A549 (cell line): Measurements from ENCODE around the gene KRTAP10-10. TPM values are rescaled to one million over a fixed set of nuclear protein-coding genes. Genes with fewer than 3 reads are reported as not detected.

Source experiments
- ATAC-seq, 2 experiments: fragments of 200-7000 bp in 1 of 2; fragments of >200 bp in 1 of 2; cut with Nextera tagmentation in 1 of 2; cut with Tn5 transposase in 1 of 2; 3 replicates each; pipeline versions ENCODE4 v1.8.0 to v1.9.1; 2018 to 2020; ENCODE audit warnings: mild to moderate bottlenecking in 1 of 2, moderate library complexity in 1 of 2
- CTCF ChIA-PET: fragments of 300-600 bp; sonication (Branson Sonifier 250); formaldehyde crosslinking; extraction: SDS; loops from one replicate; lab custom pipeline; 2021; ENCODE audit warnings: antibody characterized with exemption, inconsistent platforms; lab: Yijun Ruan, JAX
- POLR2A ChIA-PET: fragments of 350-600 bp; formaldehyde crosslinking; extraction: SDS; loops from one replicate; lab custom pipeline; 2021; ENCODE audit warnings: antibody characterized with exemption, inconsistent platforms; lab: Yijun Ruan, JAX
- DNase-seq, 2 experiments: peaks; one replicate each; pipeline versions ENCODE4 v3.0.0 to v3.0.0-alpha.2; 2011 to 2016; ENCODE audit warnings: low read depth in 1 of 2, low spot score in 1 of 2
- FAIRE-seq: peaks from 2 replicates; lab custom pipeline; 2011; peaks lifted over from hg19 to GRCh38; lab: Jason Lieb, UNC
- H3K27ac ChIP-seq, 2 experiments: fragments of >200 bp; sonication (Bioruptor Twin); formaldehyde crosslinking; 3 replicates each; pipeline ENCODE4 v1.5.1; 2016 to 2017
- H3K4me1 ChIP-seq: fragments of >200 bp; sonication (Bioruptor Twin); formaldehyde crosslinking; 3 replicates; pipeline ENCODE4 v1.6.1; 2016
- H3K4me2 ChIP-seq: fragments of >200 bp; sonication (Bioruptor Twin); formaldehyde crosslinking; 3 replicates; pipeline ENCODE4 v1.6.1; 2016
- H3K4me3 ChIP-seq: fragments of >200 bp; sonication (Bioruptor Twin); formaldehyde crosslinking; 3 replicates; pipeline ENCODE4 v1.5.1; 2016
- H3K9me3 ChIP-seq: fragments of >200 bp; sonication (Bioruptor Twin); formaldehyde crosslinking; 3 replicates; pipeline ENCODE4 v1.6.1; 2016
- CBX2 ChIP-seq: fragments of 200-600 bp; sonication (generic); IDR thresholded peaks from 2 replicates; pipeline ENCODE4 v1.6.1; 2016; ENCODE audit warnings: low read depth, mild to moderate bottlenecking, borderline replicate concordance
- CEBPB ChIP-seq, 2 experiments: fragments of >200 bp in 1 of 2; sonication (Bioruptor Twin) in 1 of 2; formaldehyde crosslinking in 1 of 2; IDR thresholded peaks; 2 replicates each; pipeline ENCODE4 v1.6.1; 2012 to 2016
- EHMT2 ChIP-seq: fragments of 200-600 bp; sonication (generic); IDR thresholded peaks from 2 replicates; pipeline ENCODE4 v1.6.1; 2016; ENCODE audit warnings: antibody characterized with exemption, low read depth, mild to moderate bottlenecking, moderate library complexity
- HEYL ChIP-seq: fragments of 250-450 bp; sonication (Bioruptor Pico); IDR thresholded peaks from 2 replicates; pipeline ENCODE4 v1.8.0; 2021; ENCODE audit warnings: mild to moderate bottlenecking, moderate library complexity
- HOXA7 ChIP-seq: fragments of 250-450 bp; sonication (Bioruptor Pico); IDR thresholded peaks from 2 replicates; pipeline ENCODE4 v1.5.0; 2020; ENCODE audit warnings: mild to moderate bottlenecking, moderate library complexity
- JUNB ChIP-seq: fragments of >200 bp; sonication (Bioruptor Twin); formaldehyde crosslinking; IDR thresholded peaks from 2 replicates; pipeline ENCODE4 v1.6.1; 2016
- NFE2L2 ChIP-seq: fragments of 150-350 bp; conservative IDR thresholded peaks from 2 replicates; pipeline ENCODE4 v1.6.1; 2014; ENCODE audit warnings: low read length
- NPAS2 ChIP-seq: fragments of 250-450 bp; sonication (Bioruptor Pico); IDR thresholded peaks from 2 replicates; pipeline ENCODE4 v1.8.0; 2022; ENCODE audit warnings: mild to moderate bottlenecking, moderate library complexity, borderline replicate concordance
- PHF8 ChIP-seq: fragments of 200-600 bp; sonication (generic); IDR thresholded peaks from 2 replicates; pipeline ENCODE4 v1.6.1; 2016; ENCODE audit warnings: low read depth, mild to moderate bottlenecking, antibody characterized with exemption, moderate library complexity, borderline replicate concordance
- RAD21 ChIP-seq, 2 experiments: fragments of >200 bp in 1 of 2; sonication (Bioruptor Twin) in 1 of 2; formaldehyde crosslinking in 1 of 2; IDR thresholded peaks in 1 of 2; conservative IDR thresholded peaks in 1 of 2; 2 replicates in 1 of 2; 3 replicates in 1 of 2; pipeline ENCODE4 v1.6.1; 2012 to 2018; ENCODE audit warnings: inconsistent platforms in 1 of 2
- RARB ChIP-seq: fragments of 250-450 bp; sonication (Bioruptor Pico); IDR thresholded peaks from 2 replicates; pipeline ENCODE4 v1.8.0; 2021; ENCODE audit warnings: mild to moderate bottlenecking, moderate library complexity
- RCOR1 ChIP-seq: fragments of 150-350 bp; IDR thresholded peaks from 2 replicates; pipeline ENCODE4 v1.6.1; 2014; ENCODE audit warnings: antibody characterized with exemption, low read length, low read depth
- SREBF2 ChIP-seq: fragments of 450-650 bp; IDR thresholded peaks from 2 replicates; pipeline ENCODE4 v1.6.1; 2014; ENCODE audit warnings: mild to moderate bottlenecking, moderate library complexity
- TP53 ChIP-seq: fragments of 250-450 bp; sonication (Bioruptor Pico); IDR thresholded peaks from 2 replicates; pipeline ENCODE4 v1.5.0; 2021; ENCODE audit warnings: mild to moderate bottlenecking, moderate library complexity
- ZC3H11A ChIP-seq: fragments of 450-650 bp; IDR thresholded peaks from 2 replicates; pipeline ENCODE4 v1.6.1; 2014; ENCODE audit warnings: antibody characterized with exemption, mild to moderate bottlenecking
- ZFP36 ChIP-seq: fragments of 450-650 bp; IDR thresholded peaks from 2 replicates; pipeline ENCODE4 v1.6.1; 2014; ENCODE audit warnings: borderline replicate concordance; ENCODE audit not compliant: partially characterized antibody
- WGBS: methylation state at CpG from one replicate; pipeline ENCODE4 v1.1.6; 2017; ENCODE audit errors: missing lambda C conversion rate; 5-methylcytosine and 5-hydroxymethylcytosine counted together
- polyA plus RNA-seq, 4 experiments: library from polyadenylated mRNA; depleted of rRNA in 3 of 4; stranded (reverse); fragments of >200 nt; fragmentation: RNase III in 1 of 4; extraction: RNeasy Plus Mini Kit Qiagen cat#74134 plus additional on column Dnase treatment in 1 of 4; gene quantifications; 2 replicates in 3 of 4; 3 replicates in 1 of 4; pipeline ENCODE4 v1.2.3, GENCODE V29; 2011 to 2017
- TF ChIP-seq, protein P1 (sequence below): fragments of >200 bp; sonication (Bioruptor Twin); formaldehyde crosslinking; IDR thresholded peaks from 3 replicates; pipeline ENCODE4 v1.6.1; 2016
- TF ChIP-seq, protein P2 (sequence below): fragments of 250-450 bp; sonication (Bioruptor Pico); IDR thresholded peaks from 2 replicates; pipeline ENCODE4 v1.5.0; 2020; ENCODE audit warnings: low read depth, mild to moderate bottlenecking, moderate library complexity
- TF ChIP-seq, protein P3 (sequence below): fragments of >200 bp; sonication (Bioruptor Twin); formaldehyde crosslinking; IDR thresholded peaks from 3 replicates; pipeline ENCODE4 v1.5.1; 2016
- TF ChIP-seq, protein P4 (sequence below): fragments of 150-350 bp; IDR thresholded peaks from 2 replicates; pipeline ENCODE4 v1.6.1; 2014; ENCODE audit warnings: low read depth, mild to moderate bottlenecking, low read length
- TF ChIP-seq, protein P5 (sequence below): fragments of >200 bp; sonication (Bioruptor Twin); formaldehyde crosslinking; IDR thresholded peaks from 2 replicates; pipeline ENCODE4 v1.6.1; 2016

KRTAP10-10 gene
- polyA plus RNA-seq, 2 of the 4 experiments (the other 2 are of a cell fraction) = not detected

DNA sequence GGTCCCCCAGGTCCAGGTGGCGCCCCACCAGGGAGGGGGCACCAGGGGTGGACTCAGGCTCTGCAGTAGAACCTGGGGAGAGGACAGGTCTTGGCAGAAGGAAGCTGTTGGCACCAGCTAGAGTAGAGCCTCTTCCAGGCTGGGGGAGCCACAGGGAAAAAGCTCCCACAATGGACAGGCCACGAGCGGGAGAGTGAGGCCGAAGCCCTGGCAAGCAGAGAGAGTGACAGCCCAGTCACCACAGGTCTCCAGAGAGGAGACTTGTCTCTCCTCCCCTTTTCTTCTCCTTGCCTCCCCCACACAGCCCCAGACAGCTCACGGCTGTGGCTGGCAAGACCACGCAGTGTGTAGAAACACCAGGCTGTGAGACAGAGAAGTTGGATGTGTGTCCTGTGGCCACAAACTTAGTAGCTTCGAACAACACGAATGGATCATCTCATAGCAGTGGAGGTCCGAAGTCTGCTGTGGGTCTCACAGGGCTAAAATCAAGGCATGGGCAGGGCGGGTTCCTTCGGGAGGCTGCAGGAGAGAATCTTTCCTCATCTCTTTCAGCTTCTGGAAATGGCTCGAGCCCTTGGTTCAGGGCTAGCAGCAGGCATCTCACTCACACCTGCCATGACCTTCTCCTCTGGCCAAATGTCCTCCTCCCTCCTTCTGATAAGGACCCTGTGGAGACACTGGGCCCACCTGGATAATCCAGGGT is 14.0 kb downstream of the KRTAP10-10 start:
- no peaks in the 10 kb centered on the region for H3K9me3 ChIP-seq
- TF ChIP-seq PHF8 (no peak), CEBPB (IDR thresholded peaks at IDR 0.05) (no peak), SREBF2 (no peak), JUNB (no peak), HEYL (no peak), NPAS2 (CRISPR knock-in tag) (no peak), EHMT2 (no peak), HOXA7 (no peak), NFE2L2 (no peak), ZC3H11A (no peak), CBX2 (no peak)
- TF ChIP-seq, protein P1, sequence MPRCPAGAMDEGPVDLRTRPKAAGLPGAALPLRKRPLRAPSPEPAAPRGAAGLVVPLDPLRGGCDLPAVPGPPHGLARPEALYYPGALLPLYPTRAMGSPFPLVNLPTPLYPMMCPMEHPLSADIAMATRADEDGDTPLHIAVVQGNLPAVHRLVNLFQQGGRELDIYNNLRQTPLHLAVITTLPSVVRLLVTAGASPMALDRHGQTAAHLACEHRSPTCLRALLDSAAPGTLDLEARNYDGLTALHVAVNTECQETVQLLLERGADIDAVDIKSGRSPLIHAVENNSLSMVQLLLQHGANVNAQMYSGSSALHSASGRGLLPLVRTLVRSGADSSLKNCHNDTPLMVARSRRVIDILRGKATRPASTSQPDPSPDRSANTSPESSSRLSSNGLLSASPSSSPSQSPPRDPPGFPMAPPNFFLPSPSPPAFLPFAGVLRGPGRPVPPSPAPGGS = no peak
- TF ChIP-seq, protein P2, sequence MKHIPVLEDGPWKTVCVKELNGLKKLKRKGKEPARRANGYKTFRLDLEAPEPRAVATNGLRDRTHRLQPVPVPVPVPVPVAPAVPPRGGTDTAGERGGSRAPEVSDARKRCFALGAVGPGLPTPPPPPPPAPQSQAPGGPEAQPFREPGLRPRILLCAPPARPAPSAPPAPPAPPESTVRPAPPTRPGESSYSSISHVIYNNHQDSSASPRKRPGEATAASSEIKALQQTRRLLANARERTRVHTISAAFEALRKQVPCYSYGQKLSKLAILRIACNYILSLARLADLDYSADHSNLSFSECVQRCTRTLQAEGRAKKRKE (CRISPR knock-in tag) = no peak
- TF ChIP-seq, protein P3, sequence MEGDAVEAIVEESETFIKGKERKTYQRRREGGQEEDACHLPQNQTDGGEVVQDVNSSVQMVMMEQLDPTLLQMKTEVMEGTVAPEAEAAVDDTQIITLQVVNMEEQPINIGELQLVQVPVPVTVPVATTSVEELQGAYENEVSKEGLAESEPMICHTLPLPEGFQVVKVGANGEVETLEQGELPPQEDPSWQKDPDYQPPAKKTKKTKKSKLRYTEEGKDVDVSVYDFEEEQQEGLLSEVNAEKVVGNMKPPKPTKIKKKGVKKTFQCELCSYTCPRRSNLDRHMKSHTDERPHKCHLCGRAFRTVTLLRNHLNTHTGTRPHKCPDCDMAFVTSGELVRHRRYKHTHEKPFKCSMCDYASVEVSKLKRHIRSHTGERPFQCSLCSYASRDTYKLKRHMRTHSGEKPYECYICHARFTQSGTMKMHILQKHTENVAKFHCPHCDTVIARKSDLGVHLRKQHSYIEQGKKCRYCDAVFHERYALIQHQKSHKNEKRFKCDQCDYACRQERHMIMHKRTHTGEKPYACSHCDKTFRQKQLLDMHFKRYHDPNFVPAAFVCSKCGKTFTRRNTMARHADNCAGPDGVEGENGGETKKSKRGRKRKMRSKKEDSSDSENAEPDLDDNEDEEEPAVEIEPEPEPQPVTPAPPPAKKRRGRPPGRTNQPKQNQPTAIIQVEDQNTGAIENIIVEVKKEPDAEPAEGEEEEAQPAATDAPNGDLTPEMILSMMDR = no peak
- TF ChIP-seq, protein P4, sequence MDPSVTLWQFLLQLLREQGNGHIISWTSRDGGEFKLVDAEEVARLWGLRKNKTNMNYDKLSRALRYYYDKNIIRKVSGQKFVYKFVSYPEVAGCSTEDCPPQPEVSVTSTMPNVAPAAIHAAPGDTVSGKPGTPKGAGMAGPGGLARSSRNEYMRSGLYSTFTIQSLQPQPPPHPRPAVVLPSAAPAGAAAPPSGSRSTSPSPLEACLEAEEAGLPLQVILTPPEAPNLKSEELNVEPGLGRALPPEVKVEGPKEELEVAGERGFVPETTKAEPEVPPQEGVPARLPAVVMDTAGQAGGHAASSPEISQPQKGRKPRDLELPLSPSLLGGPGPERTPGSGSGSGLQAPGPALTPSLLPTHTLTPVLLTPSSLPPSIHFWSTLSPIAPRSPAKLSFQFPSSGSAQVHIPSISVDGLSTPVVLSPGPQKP = no peak
- TF ChIP-seq, all 56 proteins: peak for 0
- 68% methylated on average over 12 of the region's 12 CpGs for WGBS
- H3K4me3 ChIP-seq = no peak overlapping the region
- H3K4me1 ChIP-seq = no peaks in the 10 kb centered on the region
- no peak overlapping the region for H3K27ac ChIP-seq
- CTCF ChIA-PET = interaction anchor here (0.6 to 1.4 kb wide), 3 partner anchors 16 to 148 kb away, joined by 3 read pairs; partner anchors contain the start of gene KRTAP12-2
- ATAC-seq (no peak), FAIRE-seq (no peak), DNase-seq (no peak)
- POLR2A ChIA-PET = no interaction called here
- H3K4me2 ChIP-seq = no peak overlapping the region

DNA sequence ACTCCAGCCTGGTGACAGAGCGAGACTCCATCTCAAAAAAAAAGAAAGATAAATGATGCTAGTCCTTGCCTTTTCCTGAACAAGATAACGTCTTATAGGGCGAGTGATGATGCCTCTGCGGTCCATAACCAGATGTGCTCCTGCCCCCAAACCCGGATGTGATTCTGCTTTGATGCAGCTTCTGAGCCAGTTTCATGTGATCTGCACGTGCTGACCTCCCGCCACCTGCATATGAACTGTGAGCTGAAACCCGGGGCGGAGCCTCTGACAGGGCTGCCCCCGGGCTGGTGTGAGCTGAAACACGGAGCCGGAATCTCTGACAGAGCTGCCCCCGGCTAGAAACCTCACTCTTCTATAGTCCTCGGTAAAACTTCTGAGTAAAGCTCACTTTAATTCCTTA is 16.0 kb downstream of the KRTAP10-10 start:
- CTCF ChIA-PET = no interaction called here
- H3K4me3 ChIP-seq = no peak overlapping the region
- H3K4me1 ChIP-seq = no peaks in the 10 kb centered on the region
- FAIRE-seq = no peak
- TF ChIP-seq RAD21 (conservative IDR thresholded peaks at IDR 0.05 in 1 of 2, IDR thresholded peaks at IDR 0.05 in 1 of 2) (no peak), PHF8 (no peak), NPAS2 (CRISPR knock-in tag) (no peak), TP53 (no peak), RARB (CRISPR knock-in tag) (no peak), JUNB (no peak), CEBPB (IDR thresholded peaks at IDR 0.05) (no peak), RCOR1 (no peak), NFE2L2 (no peak), ZFP36 (no peak)
- TF ChIP-seq, protein P3 = no peak
- TF ChIP-seq, protein P5, sequence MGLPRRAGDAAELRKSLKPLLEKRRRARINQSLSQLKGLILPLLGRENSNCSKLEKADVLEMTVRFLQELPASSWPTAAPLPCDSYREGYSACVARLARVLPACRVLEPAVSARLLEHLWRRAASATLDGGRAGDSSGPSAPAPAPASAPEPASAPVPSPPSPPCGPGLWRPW = no peak
- TF ChIP-seq, protein P2 (CRISPR knock-in tag) = no peak
- no peak overlapping the region for H3K4me2 ChIP-seq
- WGBS = 55% methylated on average over 14 of the region's 14 CpGs
- no peak for DNase-seq
- POLR2A ChIA-PET = no interaction called here
- H3K27ac ChIP-seq = no peak overlapping the region
- H3K9me3 ChIP-seq = no peaks in the 10 kb centered on the region
- no peak for ATAC-seq
